ENCODE results near the gene FAM111A.

Gene FAM111A

GRCh38 chr11:59180168-59180776 lies 37.6 kb downstream of the FAM111A start:
- DNase-seq = no peak

- DNase-seq = no peak
These were observed 38.3 kb downstream of the FAM111A start for GRCh38 chr11:59180907-59181306.

GRCh38 chr11:59181746-59182456 lies 39.2 kb downstream of the FAM111A start:
- no peak for DNase-seq

- no peak for DNase-seq
These were observed 39.9 kb downstream of the FAM111A start for GRCh38 chr11:59182457-59183151.

GRCh38 chr11:59183771-59184170 lies 41.1 kb downstream of the FAM111A start:
- DNase-seq = no peak

GRCh38 chr11:59184691-59185339 lies 42.2 kb downstream of the FAM111A start:
- no peak for DNase-seq

- DNase-seq = no peak
These were observed 42.8 kb downstream of the FAM111A start for GRCh38 chr11:59185386-59185945.

- no peak for DNase-seq
These were observed 43.5 kb downstream of the FAM111A start for GRCh38 chr11:59186130-59186594.

GRCh38 chr11:59187035-59187434 lies 44.4 kb downstream of the FAM111A start:
- no peak for DNase-seq

- DNase-seq = no peak
These were observed 44.9 kb downstream of the FAM111A start for GRCh38 chr11:59187587-59187986.

- no peak for DNase-seq
These were observed 46.3 kb downstream of the FAM111A start for GRCh38 chr11:59188954-59189353.

- DNase-seq = no peak
These were observed 47.3 kb downstream of the FAM111A start for GRCh38 chr11:59189986-59190385.

GRCh38 chr11:59191095-59191494 lies 48.4 kb downstream of the FAM111A start:
- no peak for DNase-seq

- no peak for DNase-seq
These were observed 49.2 kb downstream of the FAM111A start for GRCh38 chr11:59191890-59192289.

GRCh38 chr11:59192446-59193020 lies 49.9 kb downstream of the FAM111A start:
- no peak for DNase-seq

- no peak for DNase-seq
These were observed 51.0 kb downstream of the FAM111A start for GRCh38 chr11:59193587-59194130.

- no peak for DNase-seq
These were observed 52.9 kb downstream of the FAM111A start for GRCh38 chr11:59195586-59195985.

- DNase-seq = no peak
These were observed 54.1 kb downstream of the FAM111A start for GRCh38 chr11:59196777-59197176.

- no peak for DNase-seq
These were observed 55.3 kb downstream of the FAM111A start for GRCh38 chr11:59197991-59198390.

- no peak for DNase-seq
These were observed 56.1 kb downstream of the FAM111A start for GRCh38 chr11:59198726-59199125.

GRCh38 chr11:59199546-59200422 lies 57.1 kb downstream of the FAM111A start:
- DNase-seq = no peak

- DNase-seq = no peak
These were observed 57.7 kb downstream of the FAM111A start for GRCh38 chr11:59200423-59200746.

Data from SIG-M5 (cell line).